GM19324 (cell line): ENCODE results near the gene GPR50.

Source experiments
- ATAC-seq: cut with Tn5 transposase; IDR thresholded peaks from one replicate; pipeline ENCODE4 v1.9.1; 2021; ENCODE audit warnings: mild to moderate bottlenecking, moderate library complexity; ENCODE audit not compliant: unreplicated experiment, low FRiP score

GPR50 gene

GRCh38 chrX:151176231-151176750, at the start of gene GPR50:
Gene GPR50 (plus strand): TSS chrX:151176584. CDS start chrX:151176722, 138 bp downstream.
- no peak for ATAC-seq

GRCh38 chrX:151132531-151132930, 43.9 kb upstream of the GPR50 start:
- no peak for ATAC-seq

GRCh38 chrX:151151665-151152267, 24.6 kb upstream of the GPR50 start:
- peak; percentile 64 for ATAC-seq

- ATAC-seq = no peak
These were observed 23.3 kb upstream of the GPR50 start for GRCh38 chrX:151153086-151153485.

- ATAC-seq = no peak
These were observed 22.7 kb upstream of the GPR50 start for GRCh38 chrX:151153667-151154066.

- no peak for ATAC-seq
These were observed 21.1 kb upstream of the GPR50 start for GRCh38 chrX:151155234-151155633.

- no peak for ATAC-seq
These were observed 14.7 kb upstream of the GPR50 start for GRCh38 chrX:151161690-151162089.

GRCh38 chrX:151167791-151168345, 8.5 kb upstream of the GPR50 start:
- ATAC-seq = no peak

- no peak for ATAC-seq
These were observed 6.6 kb upstream of the GPR50 start for GRCh38 chrX:151169783-151170182.

- ATAC-seq = no peak
These were observed 1.7 kb upstream of the GPR50 start for GRCh38 chrX:151174581-151175282.

GRCh38 chrX:151175283-151176062, 911 bp upstream of the GPR50 start:
- no peak for ATAC-seq

GRCh38 chrX:151177141-151178027, 1.0 kb downstream of the GPR50 start:
- no peak for ATAC-seq

- ATAC-seq = no peak
These were observed 2.4 kb downstream of the GPR50 start for GRCh38 chrX:151178746-151179145.

GRCh38 chrX:151180400-151180799, 4.0 kb downstream of the GPR50 start:
- no peak for ATAC-seq

- ATAC-seq = no peak
These were observed 4.7 kb downstream of the GPR50 start for GRCh38 chrX:151181088-151181487.

- no peak for ATAC-seq
These were observed 6.9 kb downstream of the GPR50 start for GRCh38 chrX:151183233-151183753.

GRCh38 chrX:151183912-151184565, 7.7 kb downstream of the GPR50 start:
- no peak for ATAC-seq

- ATAC-seq = no peak
These were observed 8.3 kb downstream of the GPR50 start for GRCh38 chrX:151184705-151185104.

- ATAC-seq = no peak
These were observed 30.5 kb downstream of the GPR50 start for GRCh38 chrX:151206871-151207270.
